SK-N-SH (cell line): ENCODE data around the gene RPS27L.
A peak's percentile ranks its signal among the peaks of the same experiment; 100 is the strongest.

Experiments used
- EZH2phosphoT487 ChIP-seq: fragments of 200-600 bp; sonication (generic); IDR thresholded peaks from 2 replicates; pipeline ENCODE4 v1.6.1; 2017; ENCODE audit warnings: low read depth, mixed run types, mild to moderate bottlenecking, antibody characterized with exemption, moderate library complexity, borderline replicate concordance
- FOXM1 ChIP-seq: IDR thresholded peaks from 2 replicates; pipeline ENCODE4 v1.4.0; 2012; ENCODE audit warnings: low read depth, mild to moderate bottlenecking
- GABPA ChIP-seq: IDR thresholded peaks from 2 replicates; pipeline ENCODE4 v1.4.0; 2012; ENCODE audit warnings: low read depth, mild to moderate bottlenecking
- POLR2AphosphoS5 ChIP-seq: IDR thresholded peaks from 2 replicates; pipeline ENCODE4 v1.6.1; 2012; ENCODE audit warnings: low read depth, low read length
- RXRA ChIP-seq: IDR thresholded peaks from 2 replicates; pipeline ENCODE4 v1.4.0; 2012; ENCODE audit warnings: low read depth, mild to moderate bottlenecking, borderline replicate concordance
- TCF12 ChIP-seq: IDR thresholded peaks from 2 replicates; pipeline ENCODE4 v1.4.0; 2012
- ZBTB33 ChIP-seq: IDR thresholded peaks from 2 replicates; pipeline ENCODE4 v1.4.0; 2012; ENCODE audit warnings: low read depth, borderline replicate concordance
- TF ChIP-seq, protein P1 (sequence below): fragments of 200-600 bp; sonication (generic); IDR thresholded peaks from 2 replicates; pipeline ENCODE4 v1.6.1; 2017; ENCODE audit warnings: antibody characterized with exemption, mild to moderate bottlenecking, moderate library complexity

- TF ChIP-seq, protein P1, sequence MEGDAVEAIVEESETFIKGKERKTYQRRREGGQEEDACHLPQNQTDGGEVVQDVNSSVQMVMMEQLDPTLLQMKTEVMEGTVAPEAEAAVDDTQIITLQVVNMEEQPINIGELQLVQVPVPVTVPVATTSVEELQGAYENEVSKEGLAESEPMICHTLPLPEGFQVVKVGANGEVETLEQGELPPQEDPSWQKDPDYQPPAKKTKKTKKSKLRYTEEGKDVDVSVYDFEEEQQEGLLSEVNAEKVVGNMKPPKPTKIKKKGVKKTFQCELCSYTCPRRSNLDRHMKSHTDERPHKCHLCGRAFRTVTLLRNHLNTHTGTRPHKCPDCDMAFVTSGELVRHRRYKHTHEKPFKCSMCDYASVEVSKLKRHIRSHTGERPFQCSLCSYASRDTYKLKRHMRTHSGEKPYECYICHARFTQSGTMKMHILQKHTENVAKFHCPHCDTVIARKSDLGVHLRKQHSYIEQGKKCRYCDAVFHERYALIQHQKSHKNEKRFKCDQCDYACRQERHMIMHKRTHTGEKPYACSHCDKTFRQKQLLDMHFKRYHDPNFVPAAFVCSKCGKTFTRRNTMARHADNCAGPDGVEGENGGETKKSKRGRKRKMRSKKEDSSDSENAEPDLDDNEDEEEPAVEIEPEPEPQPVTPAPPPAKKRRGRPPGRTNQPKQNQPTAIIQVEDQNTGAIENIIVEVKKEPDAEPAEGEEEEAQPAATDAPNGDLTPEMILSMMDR: no peak
- TF ChIP-seq EZH2phosphoT487 (no peak), POLR2AphosphoS5 (peak; percentile 78), ZBTB33 (peak; percentile 87; the same call in 1 of the 2 replicates), GABPA (no peak), TCF12 (peak; percentile 96), RXRA (peak; percentile 87), FOXM1 (peak; percentile 86; the same call in 1 of the 2 replicates)
Measured at GRCh38 chr15:63107895-63108546, 49.3 kb downstream of the RPS27L start.
